Measurements from ENCODE around the gene EPS8.

Gene EPS8

DNA sequence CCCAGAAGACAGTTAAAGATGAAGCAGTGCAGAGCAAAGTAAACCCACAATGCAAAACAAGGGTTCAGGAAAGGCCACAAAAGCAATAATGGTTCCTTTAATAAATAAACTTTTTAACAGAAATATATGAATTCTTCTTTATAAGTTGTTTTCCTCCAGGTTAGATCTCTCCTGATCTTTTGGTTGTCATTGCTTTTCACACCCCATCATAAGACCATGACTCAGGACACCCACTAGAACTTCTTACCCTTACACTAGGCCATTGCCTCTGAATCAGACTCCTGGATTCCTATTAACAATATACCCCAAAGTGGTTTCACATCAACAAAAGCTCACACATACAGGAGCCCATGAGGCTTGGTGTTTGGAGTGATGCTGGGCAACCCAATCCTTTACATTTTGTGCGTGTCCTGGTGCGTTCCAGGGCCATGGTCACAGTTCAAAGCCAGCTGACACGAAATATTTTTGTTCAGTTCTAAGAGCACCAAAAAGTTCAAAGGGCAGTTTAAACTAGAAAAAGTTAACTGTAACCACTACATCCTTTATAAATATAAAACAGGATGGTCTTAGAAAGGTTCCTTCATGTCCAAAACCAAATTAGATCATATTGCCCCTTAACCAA lies 187.0 kb downstream of the EPS8 start:
- no peak for DNase-seq (ENCODE audit: low read depth in 2 of 2)

DNA sequence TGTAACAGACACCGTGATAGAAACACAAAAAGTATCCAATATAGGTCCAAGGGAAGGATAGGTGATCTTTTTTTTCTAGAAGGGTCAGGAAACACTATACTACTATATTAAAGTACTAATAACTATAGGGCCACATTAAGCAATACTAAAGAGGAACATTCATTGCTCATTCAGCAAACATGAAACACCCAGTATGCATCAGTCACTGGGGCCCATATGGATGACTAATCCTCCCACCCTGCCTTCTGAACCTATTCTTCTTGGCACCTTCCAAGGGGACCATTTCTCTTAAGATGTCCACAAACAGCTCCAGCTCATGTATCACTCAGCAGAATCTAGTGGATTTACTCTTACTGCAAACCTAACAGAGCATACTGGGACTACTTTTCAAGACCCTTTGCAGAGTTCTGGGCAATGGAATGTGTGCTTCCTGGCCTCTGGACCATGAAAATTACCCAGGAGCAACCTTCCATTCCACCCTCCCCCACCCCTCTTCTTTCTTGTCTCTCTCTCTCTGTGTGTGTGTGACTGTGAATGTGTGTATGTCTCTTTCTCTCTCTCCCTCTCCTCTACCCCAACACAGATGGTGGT lies 187.9 kb downstream of the EPS8 start:
- no peak for DNase-seq (ENCODE audit: low read depth in 2 of 2)

DNA sequence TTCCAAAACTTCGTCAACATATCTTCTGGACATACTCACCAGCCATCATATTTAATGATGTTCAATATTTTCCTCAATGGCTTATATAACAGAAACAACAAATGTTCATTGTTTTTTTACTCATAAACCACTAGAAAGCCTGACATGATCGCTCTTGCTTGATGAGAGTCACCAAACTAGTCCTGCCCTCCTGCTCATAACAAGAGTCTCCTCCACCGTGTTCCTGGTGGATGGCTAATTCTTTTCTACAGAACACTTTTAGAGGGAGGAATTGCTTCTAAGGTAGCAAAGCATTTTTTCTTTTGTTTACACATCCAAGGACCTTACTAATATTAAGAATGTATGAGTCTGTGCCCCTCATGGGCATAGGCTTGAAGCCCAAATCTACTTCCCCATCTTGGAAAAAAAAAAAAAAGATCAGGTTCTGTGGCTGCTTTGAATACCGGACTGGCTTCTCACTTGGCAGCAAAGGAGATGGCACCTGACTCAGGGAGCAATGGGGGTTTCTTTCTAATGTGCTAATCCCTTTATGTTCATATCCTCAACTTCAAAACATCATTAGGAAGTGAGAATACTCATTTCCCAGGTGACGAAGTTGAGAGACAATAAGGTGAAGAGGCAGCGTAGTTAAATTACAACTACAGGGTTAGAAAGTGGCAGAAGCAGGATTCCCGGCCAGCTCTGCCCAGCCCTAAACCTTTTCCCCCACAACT lies 188.8 kb downstream of the EPS8 start:
- DNase-seq (ENCODE audit: low read depth in 2 of 2), result no peak

DNA sequence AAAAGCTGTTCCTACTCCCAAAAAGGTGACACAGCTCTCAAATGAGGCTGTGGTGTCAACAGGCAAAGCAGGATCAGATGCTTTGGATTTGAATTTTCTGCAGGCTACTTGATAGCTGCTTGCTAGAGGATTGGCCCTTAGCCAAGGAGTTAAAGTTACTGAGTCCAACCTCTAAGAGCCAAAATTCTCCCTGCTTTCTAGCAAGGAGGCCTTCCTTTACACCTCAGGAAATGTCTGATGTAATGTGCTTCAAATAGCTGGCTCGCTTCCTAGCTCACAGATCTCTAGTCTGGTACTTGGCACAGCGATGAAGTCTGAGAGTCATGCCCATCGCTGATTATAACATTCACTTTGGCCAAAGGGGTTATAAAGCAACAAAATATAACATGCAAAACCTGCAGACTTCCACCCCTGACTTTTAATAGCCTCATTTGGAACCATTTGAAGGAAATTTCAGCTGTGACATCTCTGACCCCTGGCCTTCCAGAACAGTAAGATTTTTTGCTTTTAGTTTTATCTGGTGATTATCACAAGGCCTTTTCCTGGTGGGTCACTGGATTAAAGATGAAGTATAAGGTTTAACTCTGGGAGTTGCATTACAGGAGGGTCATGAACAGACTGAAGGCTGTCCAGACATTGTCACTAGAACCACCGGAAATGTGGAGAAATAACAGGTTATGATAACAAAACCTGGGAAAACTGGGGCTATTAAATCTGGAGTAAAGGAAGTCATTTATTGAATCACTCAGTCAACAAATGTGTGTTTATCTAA lies 189.7 kb downstream of the EPS8 start:
- no peak for DNase-seq (ENCODE audit: low read depth in 2 of 2)

DNA sequence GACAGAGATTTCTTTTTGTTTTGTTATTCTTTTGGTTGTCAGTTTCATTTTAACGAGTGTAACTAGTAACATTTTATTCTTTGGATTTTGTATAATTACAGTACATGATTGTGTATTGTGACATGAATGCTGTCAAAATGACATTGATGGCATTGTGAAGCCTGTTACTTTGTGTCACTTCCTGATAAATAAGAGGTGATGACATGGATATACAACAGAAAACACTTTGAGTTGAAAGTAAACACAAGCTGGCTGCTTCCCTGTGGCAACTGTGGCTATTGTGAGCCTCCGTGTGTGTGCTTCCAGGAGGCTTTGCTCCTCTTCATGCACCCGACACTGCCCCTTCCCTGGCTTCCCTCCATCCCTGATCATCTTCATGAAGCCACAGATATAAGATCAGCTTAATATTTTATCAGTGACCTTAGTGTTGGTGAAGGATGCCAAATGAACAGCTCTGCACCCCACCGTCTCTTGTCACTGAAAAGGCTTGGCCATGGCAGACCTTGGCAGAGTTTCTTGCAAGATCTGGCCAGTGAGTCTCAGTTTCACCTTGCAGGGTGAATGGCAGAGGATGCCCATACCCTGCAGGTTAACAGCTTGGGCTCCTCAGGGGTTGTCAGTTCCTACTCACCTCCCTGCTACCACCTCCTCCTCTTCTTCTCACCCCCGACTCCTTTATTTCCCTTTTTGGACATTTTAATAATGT lies 191.9 kb downstream of the EPS8 start:
- no peak for DNase-seq (ENCODE audit: low read depth in 2 of 2)

DNA sequence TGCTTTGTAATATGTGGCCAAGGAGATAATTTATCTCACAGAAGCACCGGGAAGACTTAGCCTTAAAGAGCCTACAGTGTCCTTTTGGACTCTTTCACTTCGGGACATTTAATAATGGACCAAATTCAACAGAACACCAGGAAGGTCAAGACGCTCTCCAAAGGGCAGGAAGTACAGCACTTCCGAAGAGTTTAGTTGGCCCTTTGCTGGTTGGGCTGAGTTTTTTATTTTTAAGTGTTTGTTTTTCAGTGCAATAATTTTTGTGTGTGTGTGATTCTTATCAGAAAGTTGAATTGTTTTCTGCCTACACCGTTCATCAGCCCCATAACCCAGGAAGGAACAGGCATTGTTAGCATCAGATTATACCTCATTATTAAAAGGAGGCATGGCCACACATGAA lies 193.0 kb downstream of the EPS8 start:
- DNase-seq (ENCODE audit: low read depth in 2 of 2), result no peak

DNA sequence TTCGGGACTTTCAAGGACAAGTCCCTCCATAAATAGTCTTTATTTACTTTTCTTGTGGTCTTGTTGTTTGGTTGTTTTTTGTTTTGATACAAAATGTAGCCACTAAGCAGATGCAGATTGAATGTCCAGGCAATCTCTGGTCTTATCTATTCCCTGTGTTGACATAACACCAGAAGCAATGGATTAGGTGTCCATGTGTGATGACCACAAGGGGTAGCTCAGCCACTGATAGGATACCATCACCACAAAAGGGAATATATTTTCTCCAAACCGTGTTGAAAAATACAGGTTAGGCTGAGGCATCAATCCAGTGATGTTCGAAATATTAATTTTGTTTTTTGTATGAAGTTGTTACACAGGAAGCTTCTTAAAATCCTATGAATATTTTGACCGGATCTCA lies 196.3 kb downstream of the EPS8 start:
- DNase-seq (ENCODE audit: low read depth in 2 of 2), result no peak

DNA sequence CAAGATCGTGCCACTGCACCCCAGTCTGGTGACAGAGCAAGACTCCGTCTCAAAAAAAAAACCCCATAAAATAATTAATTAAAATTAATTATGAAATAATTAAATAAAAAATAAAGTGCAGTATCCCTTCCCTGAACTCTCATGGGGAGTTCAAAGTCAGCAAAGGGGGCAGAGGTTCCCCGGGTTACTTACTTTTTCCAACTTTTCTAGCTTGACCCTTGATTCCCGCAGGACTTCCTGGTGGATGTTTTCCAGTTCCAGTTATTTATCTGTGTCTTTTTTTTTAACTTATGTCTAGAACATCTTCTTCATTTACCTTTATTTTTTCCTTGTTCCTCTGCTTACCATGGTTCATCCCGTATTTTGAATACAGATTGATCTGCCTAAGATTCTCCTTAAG lies 197.4 kb downstream of the EPS8 start:
- no peak for DNase-seq (ENCODE audit: low read depth in 2 of 2)

DNA sequence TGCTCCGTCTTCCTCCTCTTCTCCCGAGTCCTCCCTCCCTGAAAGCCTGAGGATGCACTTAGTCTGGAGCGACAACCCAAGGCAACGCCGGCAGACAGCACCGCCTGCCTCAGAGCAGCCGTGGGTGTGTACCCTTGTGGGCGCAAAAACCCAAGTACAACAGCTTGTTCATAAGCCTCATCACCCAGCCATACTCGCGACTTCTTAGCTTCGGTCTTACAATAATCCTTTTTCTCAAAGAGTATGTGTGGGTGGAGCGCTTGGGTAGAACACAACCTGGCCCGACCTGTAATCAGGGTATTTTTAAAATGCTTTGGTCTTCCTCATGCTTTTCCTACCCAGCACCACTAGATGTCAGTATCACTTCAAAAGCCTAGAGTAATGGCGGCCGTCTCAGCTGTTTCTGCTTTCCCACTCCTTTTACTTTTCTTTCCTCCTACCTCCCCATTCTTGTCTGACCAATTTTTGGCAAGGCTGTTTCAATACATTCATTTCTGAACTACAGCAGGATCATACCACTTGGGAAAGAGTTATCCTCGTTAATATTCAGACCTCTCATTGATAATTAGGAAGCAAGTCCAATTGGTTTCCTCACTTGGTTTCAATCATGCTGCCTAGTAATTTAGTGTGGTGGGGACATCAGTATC lies 198.9 kb downstream of the EPS8 start:
- DNase-seq (ENCODE audit: low read depth in 2 of 2), result no peak

DNA sequence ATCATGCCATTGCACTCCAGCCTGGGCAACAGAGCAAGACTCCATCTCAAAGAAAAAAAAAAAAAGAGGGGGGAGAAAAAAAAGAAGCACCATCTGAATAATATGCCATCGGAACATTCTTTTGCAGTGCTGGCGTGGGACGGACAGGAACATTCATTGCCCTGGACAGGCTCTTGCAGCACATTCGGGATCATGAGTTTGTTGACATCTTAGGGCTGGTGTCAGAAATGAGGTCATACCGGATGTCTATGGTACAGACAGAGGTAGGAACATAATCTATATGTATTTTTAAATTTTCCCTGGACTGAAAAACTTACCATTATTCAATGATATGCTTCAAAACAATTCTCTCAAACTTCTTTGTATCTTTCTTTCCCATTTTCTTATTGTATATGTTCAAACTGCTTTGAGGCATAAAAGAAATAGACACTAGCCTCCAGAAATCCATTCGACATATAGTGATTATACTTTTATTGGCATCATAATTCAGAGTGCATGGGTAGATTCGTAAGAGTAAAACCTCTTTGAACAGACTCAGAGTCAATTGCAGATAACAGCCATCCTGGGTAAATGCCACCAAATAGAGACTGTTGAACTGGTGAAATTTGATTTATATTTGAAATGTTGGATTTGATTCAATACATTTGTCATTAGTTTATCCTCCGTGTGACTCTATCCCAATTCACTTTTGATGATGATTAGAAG lies 199.7 kb downstream of the EPS8 start:
- no peak for DNase-seq (ENCODE audit: low read depth in 2 of 2)

DNA sequence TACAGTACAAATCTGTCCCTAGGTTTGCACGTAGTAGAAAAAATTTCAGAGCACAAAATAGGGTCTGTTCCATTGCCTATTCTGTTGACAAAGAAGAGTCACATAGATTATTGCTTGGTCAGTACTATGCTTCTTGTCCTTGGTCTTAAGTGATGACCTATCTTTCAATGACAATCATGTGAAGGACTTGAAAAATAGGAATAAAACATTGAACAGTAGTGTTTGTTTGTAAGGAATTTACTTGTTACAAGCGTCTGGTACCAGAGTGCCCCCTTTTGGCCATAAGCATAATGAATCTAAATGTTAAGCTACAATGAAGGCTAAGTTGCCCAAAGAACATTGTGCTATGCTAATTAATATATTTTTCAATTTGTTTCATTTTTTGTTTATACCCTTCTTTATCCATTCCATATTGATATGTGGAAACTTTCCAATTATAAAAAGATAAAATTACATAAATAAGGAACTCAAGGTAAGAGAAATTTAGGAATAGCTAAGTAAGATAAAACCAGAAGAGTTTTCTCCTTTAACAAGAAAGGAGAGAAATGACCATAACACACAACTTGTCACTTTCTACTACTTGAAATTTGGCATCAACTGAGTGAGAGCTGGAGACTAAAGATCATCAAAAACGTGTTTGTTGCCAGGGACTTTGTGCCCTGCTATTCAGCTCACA lies 204.7 kb downstream of the EPS8 start:
- DNase-seq (ENCODE audit: low read depth in 2 of 2), result no peak

DNA sequence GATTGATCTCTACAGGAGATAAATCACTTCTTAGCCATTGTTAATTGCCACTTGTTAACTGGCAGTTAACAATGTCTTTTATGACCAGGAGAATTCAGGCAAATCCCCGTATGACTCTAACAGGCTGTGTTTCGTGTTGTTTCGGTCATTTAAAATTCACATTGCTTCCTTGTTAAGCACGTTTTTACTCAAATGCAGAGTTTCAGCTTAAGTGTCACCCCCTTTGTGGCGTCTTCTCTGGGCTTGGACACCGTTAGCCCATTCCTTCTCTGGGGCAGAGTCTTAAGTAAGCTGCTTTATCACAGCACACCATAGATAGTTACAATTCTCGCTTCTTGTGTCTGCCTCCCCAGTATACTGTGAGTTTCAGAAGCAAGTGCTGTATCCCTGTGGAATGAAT lies 205.4 kb downstream of the EPS8 start:
- DNase-seq (ENCODE audit: low read depth in 2 of 2), result no peak

DNA sequence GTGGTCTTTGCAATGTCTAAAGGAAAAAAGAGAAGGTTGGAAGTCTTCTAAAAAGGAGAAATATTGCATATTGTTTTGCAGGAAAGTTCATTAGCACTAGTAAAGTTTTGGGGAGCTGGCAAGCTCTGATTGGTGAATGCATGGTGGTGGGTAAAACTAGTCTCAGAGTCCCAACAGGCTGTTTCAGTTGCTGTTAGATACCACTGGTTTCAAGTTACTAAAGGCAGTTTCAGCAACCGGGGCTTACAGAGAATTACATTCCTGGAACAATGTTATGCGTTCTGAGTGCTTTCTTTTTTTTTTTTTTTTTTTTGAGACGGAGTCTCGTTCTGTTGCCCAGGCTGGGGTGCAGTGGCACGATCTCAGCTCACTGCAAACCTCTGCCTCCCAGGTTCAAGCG lies 208.2 kb downstream of the EPS8 start:
- no peak for DNase-seq (ENCODE audit: low read depth in 2 of 2)

DNA sequence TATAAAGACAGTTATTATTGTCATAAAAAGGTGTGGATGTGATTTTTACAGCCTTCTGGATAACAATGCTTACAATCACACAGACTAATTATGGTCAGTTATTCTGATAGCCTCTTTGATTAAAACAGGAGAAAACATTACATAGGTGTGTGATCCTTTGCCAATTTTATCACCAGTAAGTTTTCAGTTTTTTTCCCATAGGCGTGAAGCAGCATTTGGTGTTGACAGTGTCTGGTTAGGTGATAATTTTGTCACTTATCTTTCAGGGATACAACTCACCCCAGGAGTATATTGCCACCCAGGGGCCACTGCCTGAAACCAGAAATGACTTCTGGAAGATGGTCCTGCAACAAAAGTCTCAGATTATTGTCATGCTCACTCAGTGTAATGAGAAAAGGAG lies 208.8 kb downstream of the EPS8 start:
- DNase-seq (ENCODE audit: low read depth in 2 of 2), result no peak

DNA sequence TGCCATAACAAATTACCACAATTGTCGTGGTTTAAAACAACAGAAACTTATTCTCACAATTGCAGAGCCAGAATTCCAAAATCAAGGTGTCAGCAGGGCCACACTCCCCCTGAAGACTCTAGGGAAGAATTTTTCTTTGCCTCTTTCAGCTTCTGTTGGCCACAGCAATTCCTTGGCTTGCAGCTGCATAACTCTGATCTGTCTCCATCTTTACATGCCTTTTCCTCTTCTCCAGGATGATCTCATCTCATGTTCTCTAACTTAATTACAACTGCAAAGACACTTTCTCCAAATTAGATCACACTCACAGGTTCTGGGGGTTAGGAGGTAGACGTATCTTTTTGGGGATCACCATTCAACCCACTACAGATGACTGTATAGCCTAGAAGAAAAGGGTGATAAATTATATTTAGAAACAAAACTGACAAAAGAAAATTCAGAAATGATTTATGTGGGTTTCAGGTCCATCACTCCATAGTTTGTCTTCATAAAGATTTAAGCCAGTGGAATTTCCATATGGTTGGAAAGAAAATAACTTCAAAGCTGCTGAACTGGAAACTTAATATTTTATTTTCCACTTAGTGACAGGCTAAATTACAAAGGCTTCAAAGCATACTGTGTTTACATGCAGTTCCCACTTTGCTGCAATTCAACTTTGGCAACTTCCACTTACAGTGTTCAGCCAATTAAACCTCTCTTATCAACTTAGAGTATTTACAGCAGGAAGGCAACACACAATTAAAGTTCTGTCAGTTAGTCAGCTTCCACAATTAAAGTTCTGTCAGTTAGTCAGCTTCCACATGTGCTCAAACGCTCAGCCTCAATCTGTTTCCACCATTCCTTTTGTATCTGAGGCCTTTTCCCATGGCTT lies 213.3 kb downstream of the EPS8 start:
- DNase-seq (ENCODE audit: low read depth in 2 of 2), result no peak

DNA sequence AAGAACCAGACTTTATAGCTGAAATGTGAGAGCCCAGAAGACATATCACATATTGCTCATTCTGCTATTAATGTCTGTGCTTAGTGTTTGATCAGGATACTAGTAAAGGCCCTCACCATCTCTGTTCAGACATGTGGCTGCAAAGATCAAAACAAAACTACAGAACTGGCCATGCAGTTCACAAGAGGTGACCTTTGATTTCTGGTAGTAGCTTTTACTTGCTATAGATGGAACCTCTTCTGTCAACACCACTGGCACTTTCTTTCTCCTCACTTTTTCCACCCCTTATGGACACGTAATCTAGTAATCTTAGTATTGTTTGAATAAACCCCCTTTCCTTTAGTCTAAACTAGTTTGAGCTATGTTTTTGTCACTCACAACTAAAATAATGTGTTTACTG lies 214.8 kb downstream of the EPS8 start:
- no peak for DNase-seq (ENCODE audit: low read depth in 2 of 2)
